OCI-LY7 (cell line): ENCODE results near the gene MMADHC. TPM values are rescaled to one million over a fixed set of nuclear protein-coding genes. Genes with fewer than 3 reads are reported as not detected.

Experiments
- BruUV-seq: library from RNA; stranded (reverse); fragments of 400-500 nt; replicated peaks from 2 replicates; lab custom pipeline; 2021; lab: Mats Ljungman, UMichigan
- CTCF ChIA-PET: fragments of 300-600 bp; sonication (Branson Sonifier 250); formaldehyde crosslinking; loops from one replicate; lab custom pipeline; 2022; ENCODE audit warnings: antibody characterized with exemption; ENCODE audit not compliant: unreplicated experiment; lab: Charles Lee
- POLR2A ChIA-PET: fragments of 300-600 bp; sonication (Branson Sonifier 250); formaldehyde crosslinking; loops from one replicate; lab custom pipeline; 2022; ENCODE audit warnings: antibody characterized with exemption; lab: Charles Lee
- DNase-seq: peaks from one replicate; pipeline ENCODE4 v3.0.0-alpha.2; 2015; ENCODE audit warnings: low spot score
- H2AFZ ChIP-seq: fragments of 200-600 bp; sonication (generic), shearing (Covaris generic); 2 replicates; pipeline ENCODE4 v1.6.1; 2014; ENCODE audit warnings: mild to moderate bottlenecking, antibody characterized with exemption, low read length, moderate library complexity
- H3K27ac ChIP-seq: fragments of 200-600 bp; sonication (generic); 2 replicates; pipeline ENCODE4 v1.5.1; 2014; ENCODE audit warnings: mixed run types, low read depth, mild to moderate bottlenecking, moderate library complexity, low read length, inconsistent platforms; ENCODE audit not compliant: poor library complexity, severe bottlenecking
- H3K36me3 ChIP-seq: fragments of 200-600 bp; sonication (generic); 2 replicates; pipeline ENCODE4 v1.6.1; 2014; ENCODE audit warnings: mild to moderate bottlenecking, antibody characterized with exemption, low read length, moderate library complexity, mixed read lengths; ENCODE audit not compliant: insufficient read depth
- H3K4me1 ChIP-seq: fragments of 200-600 bp; sonication (generic); 2 replicates; pipeline ENCODE4 v1.5.1; 2014; ENCODE audit warnings: mild to moderate bottlenecking, low read length; ENCODE audit not compliant: insufficient read depth, poor library complexity, severe bottlenecking
- H3K4me2 ChIP-seq: fragments of 200-600 bp; sonication (generic); 2 replicates; pipeline ENCODE4 v1.6.1; 2014; ENCODE audit warnings: mild to moderate bottlenecking, low read length
- H3K4me3 ChIP-seq: fragments of 200-600 bp; sonication (generic); 2 replicates; pipeline ENCODE4 v1.5.1; 2014; ENCODE audit warnings: mild to moderate bottlenecking, low read depth, low read length; ENCODE audit not compliant: poor library complexity, severe bottlenecking
- H3K79me2 ChIP-seq: fragments of 200-600 bp; sonication (generic); 2 replicates; pipeline ENCODE4 v1.6.1; 2016; ENCODE audit warnings: low read depth, mild to moderate bottlenecking, low read length, moderate library complexity, mixed read lengths; ENCODE audit not compliant: insufficient read depth
- H3K9me2 ChIP-seq: fragments of 200-600 bp; sonication (generic); 2 replicates; pipeline ENCODE4 v1.6.1; 2016; ENCODE audit warnings: mild to moderate bottlenecking, low read length, mixed read lengths; ENCODE audit not compliant: insufficient read depth
- H3K9me3 ChIP-seq: fragments of 200-600 bp; sonication (generic); 2 replicates; pipeline ENCODE4 v1.6.1; 2014; ENCODE audit warnings: mild to moderate bottlenecking, mixed run types, low read length, mixed read lengths
- H4K20me1 ChIP-seq: fragments of 200-600 bp; sonication (generic); 2 replicates; pipeline ENCODE4 v1.6.1; 2014; ENCODE audit warnings: mild to moderate bottlenecking, antibody characterized with exemption, low read length, moderate library complexity, mixed read lengths; ENCODE audit not compliant: insufficient read depth
- CTCF ChIP-seq: fragments of 200-600 bp; sonication (generic); conservative IDR thresholded peaks from 2 replicates; pipeline ENCODE4 v1.5.1; 2014; ENCODE audit warnings: mild to moderate bottlenecking, antibody characterized with exemption, low read length, moderate library complexity, mixed read lengths
- EZH2phosphoT487 ChIP-seq: fragments of 200-600 bp; sonication (generic); IDR thresholded peaks from 2 replicates; pipeline ENCODE4 v1.6.1; 2018; ENCODE audit warnings: low read depth, borderline replicate concordance, mild to moderate bottlenecking, mixed run types, antibody characterized with exemption, low read length, moderate library complexity, mixed read lengths
- intact Hi-C: fragments of 100-400 bp; cut with micrococcal nuclease; formaldehyde crosslinking; loops from one replicate; pipeline ENCODE4 v1.10.0; 2022; ENCODE audit not compliant: unreplicated experiment
- total RNA-seq, 2 experiments: library from RNA; depleted of rRNA in 1 of 2; stranded (reverse); fragments of >200 nt in 1 of 2; shearing (Covaris generic) in 1 of 2; gene quantifications; 2 replicates each; pipeline ENCODE4 v1.2.3, GENCODE V29; 2014 to 2022

Gene MMADHC
- total RNA-seq, 2 experiments from 2014 or later: 73.6 to 115 TPM

DNA sequence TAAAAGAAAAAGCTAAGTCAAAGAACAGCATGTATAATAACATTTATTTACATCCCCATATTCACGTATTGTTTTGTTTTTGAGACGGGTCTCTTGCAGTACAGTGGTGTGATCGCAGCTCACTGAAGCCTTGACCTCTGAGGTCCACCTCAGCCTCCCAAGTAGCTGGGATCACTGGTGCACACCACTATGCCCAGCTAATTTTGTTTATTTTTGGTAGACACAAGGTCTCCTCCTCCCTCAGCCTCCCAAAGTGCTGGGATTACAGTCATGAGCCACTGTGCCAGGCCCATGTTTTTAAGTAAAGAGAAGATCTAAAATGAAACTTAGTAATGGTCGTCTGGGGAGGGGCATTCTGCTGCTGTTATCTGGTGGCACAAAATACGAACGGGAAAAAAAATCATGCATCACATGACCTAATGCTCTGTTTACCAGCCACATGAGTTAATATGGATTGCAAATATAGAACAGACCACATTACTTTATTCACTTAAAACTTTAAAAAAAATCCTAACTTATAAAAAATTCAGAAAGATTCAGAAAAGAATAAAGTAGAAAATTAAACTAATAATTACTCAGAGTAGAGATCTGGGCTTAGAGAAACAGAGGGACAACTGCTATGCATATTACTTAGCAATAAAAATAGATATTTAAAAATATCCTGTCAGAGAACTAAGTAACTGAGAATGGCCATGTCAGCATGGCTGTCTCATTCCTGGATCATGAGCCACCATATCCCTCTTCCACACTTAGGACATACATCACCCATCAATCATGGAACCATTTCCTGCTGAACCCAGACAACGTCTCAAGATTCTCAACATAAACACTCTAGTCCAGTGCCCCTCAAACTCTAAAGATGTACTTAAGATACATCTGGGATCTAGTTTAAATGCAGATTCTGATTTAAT, 7.3 kb downstream of the MMADHC start:
- DNase-seq: no peak
- peaks cover 99% of the 10 kb centered on the region for H3K36me3 ChIP-seq
- peaks cover 11% of the 10 kb centered on the region for H3K4me1 ChIP-seq
- H2AFZ ChIP-seq: no peak overlapping the region
- H3K4me2 ChIP-seq: no peak overlapping the region
- peaks cover 50% of the 10 kb centered on the region for H3K79me2 ChIP-seq
- BruUV-seq: no TSS peak
- ChIA-PET POLR2A (no interaction called here), CTCF (no interaction called here)
- H3K9me3 ChIP-seq: no peaks in the 10 kb centered on the region
- intact Hi-C loops: loop anchor here (10.0 kb wide), 2 partner anchors 935 to 1835 kb away; partner anchors contain the start of gene EPC2
- H4K20me1 ChIP-seq: peaks cover 7% of the 10 kb centered on the region; the same call in 1 of the 2 replicates
- TF ChIP-seq CTCF: no peak
- TF ChIP-seq EZH2phosphoT487: no peak
- H3K9me2 ChIP-seq: no peaks in the 10 kb centered on the region
- no peak overlapping the region for H3K27ac ChIP-seq
- no peak overlapping the region for H3K4me3 ChIP-seq

GRCh38 chr2:149577269-149577668, 10.3 kb downstream of the MMADHC start:
- intact Hi-C loops: no loop called here
- ChIA-PET POLR2A (no interaction called here), CTCF (no interaction called here)
- Histone ChIP-seq H3K9me2 (no peaks in the 10 kb centered on the region), H3K4me1 (no peaks in the 10 kb centered on the region), H2AFZ (no peak overlapping the region), H3K79me2 (peaks cover 27% of the 10 kb centered on the region; the same call in 1 of the 2 replicates), H3K27ac (no peak overlapping the region), H3K9me3 (no peaks in the 10 kb centered on the region), H3K36me3 (peaks cover 98% of the 10 kb centered on the region), H3K4me2 (no peak overlapping the region), H4K20me1 (0 out of 2 replicates have a peak, but pooled peaks cover 3% of the 10 kb centered on the region), H3K4me3 (no peak overlapping the region)
- TF ChIP-seq CTCF: no peak
- no peak for TF ChIP-seq EZH2phosphoT487
- BruUV-seq: no TSS peak
- no peak for DNase-seq

DNA sequence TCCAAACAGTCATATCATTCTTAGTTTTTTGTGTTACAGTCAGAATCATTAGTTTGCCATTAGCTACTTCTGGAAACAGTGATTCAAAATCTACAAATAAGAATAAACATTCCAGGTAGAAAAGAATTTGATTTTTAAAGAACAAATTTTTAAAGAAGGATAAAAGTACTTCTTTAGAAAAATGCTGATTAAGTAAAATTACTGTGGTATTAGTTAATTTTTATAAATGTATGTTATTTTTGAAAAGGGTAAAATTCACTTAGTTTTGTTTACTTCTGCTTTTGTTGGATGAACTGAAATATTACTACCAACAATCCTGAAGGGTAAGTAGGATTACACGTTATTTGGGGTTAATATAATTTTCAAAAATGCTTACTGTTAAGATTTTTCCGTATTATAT, 11.8 kb downstream of the MMADHC start:
- no peak overlapping the region for H3K27ac ChIP-seq
- TF ChIP-seq EZH2phosphoT487 (no peak), CTCF (no peak)
- no peak overlapping the region for H3K4me3 ChIP-seq
- ChIA-PET CTCF (no interaction called here), POLR2A (no interaction called here)
- H2AFZ ChIP-seq: no peak overlapping the region
- BruUV-seq: no TSS peak
- no peak for DNase-seq
- peaks cover 99% of the 10 kb centered on the region for H3K36me3 ChIP-seq
- no peak overlapping the region for H3K4me2 ChIP-seq
- intact Hi-C loops: no loop called here
- H3K79me2 ChIP-seq: peaks cover 20% of the 10 kb centered on the region; the same call in 1 of the 2 replicates
- 0 out of 2 replicates have a peak, but pooled peaks cover 3% of the 10 kb centered on the region for H4K20me1 ChIP-seq
- H3K9me2 ChIP-seq: no peaks in the 10 kb centered on the region
- H3K9me3 ChIP-seq: no peaks in the 10 kb centered on the region
- no peaks in the 10 kb centered on the region for H3K4me1 ChIP-seq
